OCI-LY7 (cell line): ENCODE data around the gene FAM174A. TPM values are rescaled to one million over a fixed set of nuclear protein-coding genes. Genes with fewer than 3 reads are reported as not detected.

Experiments used
- BruUV-seq: library from RNA; stranded (reverse); fragments of 400-500 nt; replicated peaks from 2 replicates; lab custom pipeline; 2021; lab: Mats Ljungman, UMichigan
- CTCF ChIA-PET: fragments of 300-600 bp; sonication (Branson Sonifier 250); formaldehyde crosslinking; loops from one replicate; lab custom pipeline; 2022; ENCODE audit warnings: antibody characterized with exemption; ENCODE audit not compliant: unreplicated experiment; lab: Charles Lee
- POLR2A ChIA-PET: fragments of 300-600 bp; sonication (Branson Sonifier 250); formaldehyde crosslinking; loops from one replicate; lab custom pipeline; 2022; ENCODE audit warnings: antibody characterized with exemption; lab: Charles Lee
- DNase-seq: peaks from one replicate; pipeline ENCODE4 v3.0.0-alpha.2; 2015; ENCODE audit warnings: low spot score
- H2AFZ ChIP-seq: fragments of 200-600 bp; sonication (generic), shearing (Covaris generic); 2 replicates; pipeline ENCODE4 v1.6.1; 2014; ENCODE audit warnings: mild to moderate bottlenecking, antibody characterized with exemption, low read length, moderate library complexity
- H3K27ac ChIP-seq: fragments of 200-600 bp; sonication (generic); 2 replicates; pipeline ENCODE4 v1.5.1; 2014; ENCODE audit warnings: mixed run types, low read depth, mild to moderate bottlenecking, moderate library complexity, low read length, inconsistent platforms; ENCODE audit not compliant: poor library complexity, severe bottlenecking
- H3K36me3 ChIP-seq: fragments of 200-600 bp; sonication (generic); 2 replicates; pipeline ENCODE4 v1.6.1; 2014; ENCODE audit warnings: mild to moderate bottlenecking, antibody characterized with exemption, low read length, moderate library complexity, mixed read lengths; ENCODE audit not compliant: insufficient read depth
- H3K4me1 ChIP-seq: fragments of 200-600 bp; sonication (generic); 2 replicates; pipeline ENCODE4 v1.5.1; 2014; ENCODE audit warnings: mild to moderate bottlenecking, low read length; ENCODE audit not compliant: insufficient read depth, poor library complexity, severe bottlenecking
- H3K4me2 ChIP-seq: fragments of 200-600 bp; sonication (generic); 2 replicates; pipeline ENCODE4 v1.6.1; 2014; ENCODE audit warnings: mild to moderate bottlenecking, low read length
- H3K4me3 ChIP-seq: fragments of 200-600 bp; sonication (generic); 2 replicates; pipeline ENCODE4 v1.5.1; 2014; ENCODE audit warnings: mild to moderate bottlenecking, low read depth, low read length; ENCODE audit not compliant: poor library complexity, severe bottlenecking
- H3K79me2 ChIP-seq: fragments of 200-600 bp; sonication (generic); 2 replicates; pipeline ENCODE4 v1.6.1; 2016; ENCODE audit warnings: low read depth, mild to moderate bottlenecking, low read length, moderate library complexity, mixed read lengths; ENCODE audit not compliant: insufficient read depth
- H3K9me2 ChIP-seq: fragments of 200-600 bp; sonication (generic); 2 replicates; pipeline ENCODE4 v1.6.1; 2016; ENCODE audit warnings: mild to moderate bottlenecking, low read length, mixed read lengths; ENCODE audit not compliant: insufficient read depth
- H3K9me3 ChIP-seq: fragments of 200-600 bp; sonication (generic); 2 replicates; pipeline ENCODE4 v1.6.1; 2014; ENCODE audit warnings: mild to moderate bottlenecking, mixed run types, low read length, mixed read lengths
- H4K20me1 ChIP-seq: fragments of 200-600 bp; sonication (generic); 2 replicates; pipeline ENCODE4 v1.6.1; 2014; ENCODE audit warnings: mild to moderate bottlenecking, antibody characterized with exemption, low read length, moderate library complexity, mixed read lengths; ENCODE audit not compliant: insufficient read depth
- EZH2phosphoT487 ChIP-seq: fragments of 200-600 bp; sonication (generic); IDR thresholded peaks from 2 replicates; pipeline ENCODE4 v1.6.1; 2018; ENCODE audit warnings: low read depth, borderline replicate concordance, mild to moderate bottlenecking, mixed run types, antibody characterized with exemption, low read length, moderate library complexity, mixed read lengths
- intact Hi-C: fragments of 100-400 bp; cut with micrococcal nuclease; formaldehyde crosslinking; loops from one replicate; pipeline ENCODE4 v1.10.0; 2022; ENCODE audit not compliant: unreplicated experiment
- total RNA-seq, 2 experiments: library from RNA; depleted of rRNA in 1 of 2; stranded (reverse); fragments of >200 nt in 1 of 2; shearing (Covaris generic) in 1 of 2; gene quantifications; 2 replicates each; pipeline ENCODE4 v1.2.3, GENCODE V29; 2014 to 2022
- TF ChIP-seq, protein P1 (sequence below): fragments of 200-600 bp; sonication (generic); conservative IDR thresholded peaks from 2 replicates; pipeline ENCODE4 v1.5.1; 2014; ENCODE audit warnings: mild to moderate bottlenecking, antibody characterized with exemption, low read length, moderate library complexity, mixed read lengths

The FAM174A gene
- total RNA-seq, 2 experiments from 2014 or later: 1.2 to 6.3 TPM

DNA sequence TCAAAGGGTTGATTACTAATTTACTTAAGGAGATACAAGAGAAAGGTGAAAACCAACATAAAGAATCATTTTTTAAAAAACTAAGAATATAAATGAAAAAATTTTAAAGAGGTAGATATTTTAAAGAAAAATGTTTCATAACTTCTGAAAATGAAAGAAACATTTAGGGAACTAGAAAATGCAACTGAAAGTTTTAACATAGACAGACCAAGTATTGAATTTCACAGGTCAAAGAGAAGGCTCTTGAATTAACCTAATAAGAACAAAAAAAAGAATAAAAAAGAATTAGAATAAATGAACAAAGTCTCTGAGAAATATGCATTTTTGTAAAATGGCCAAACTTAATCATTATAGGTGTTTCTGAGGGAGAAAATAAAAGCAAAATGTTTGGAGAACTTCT, 16.1 kb upstream of the FAM174A start:
- Histone ChIP-seq H3K4me1 (no peaks in the 10 kb centered on the region), H3K36me3 (no peaks in the 10 kb centered on the region), H2AFZ (no peak overlapping the region), H3K4me2 (no peak overlapping the region), H3K4me3 (no peak overlapping the region), H3K9me2 (no peaks in the 10 kb centered on the region), H3K9me3 (no peaks in the 10 kb centered on the region), H3K79me2 (no peaks in the 10 kb centered on the region), H3K27ac (no peak overlapping the region), H4K20me1 (no peaks in the 10 kb centered on the region)
- CTCF ChIA-PET: no interaction called here
- POLR2A ChIA-PET: no interaction called here
- no peak for TF ChIP-seq EZH2phosphoT487
- TF ChIP-seq, protein P1, sequence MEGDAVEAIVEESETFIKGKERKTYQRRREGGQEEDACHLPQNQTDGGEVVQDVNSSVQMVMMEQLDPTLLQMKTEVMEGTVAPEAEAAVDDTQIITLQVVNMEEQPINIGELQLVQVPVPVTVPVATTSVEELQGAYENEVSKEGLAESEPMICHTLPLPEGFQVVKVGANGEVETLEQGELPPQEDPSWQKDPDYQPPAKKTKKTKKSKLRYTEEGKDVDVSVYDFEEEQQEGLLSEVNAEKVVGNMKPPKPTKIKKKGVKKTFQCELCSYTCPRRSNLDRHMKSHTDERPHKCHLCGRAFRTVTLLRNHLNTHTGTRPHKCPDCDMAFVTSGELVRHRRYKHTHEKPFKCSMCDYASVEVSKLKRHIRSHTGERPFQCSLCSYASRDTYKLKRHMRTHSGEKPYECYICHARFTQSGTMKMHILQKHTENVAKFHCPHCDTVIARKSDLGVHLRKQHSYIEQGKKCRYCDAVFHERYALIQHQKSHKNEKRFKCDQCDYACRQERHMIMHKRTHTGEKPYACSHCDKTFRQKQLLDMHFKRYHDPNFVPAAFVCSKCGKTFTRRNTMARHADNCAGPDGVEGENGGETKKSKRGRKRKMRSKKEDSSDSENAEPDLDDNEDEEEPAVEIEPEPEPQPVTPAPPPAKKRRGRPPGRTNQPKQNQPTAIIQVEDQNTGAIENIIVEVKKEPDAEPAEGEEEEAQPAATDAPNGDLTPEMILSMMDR: no peak
- intact Hi-C loops: no loop called here
- BruUV-seq: no TSS peak
- DNase-seq: no peak

DNA sequence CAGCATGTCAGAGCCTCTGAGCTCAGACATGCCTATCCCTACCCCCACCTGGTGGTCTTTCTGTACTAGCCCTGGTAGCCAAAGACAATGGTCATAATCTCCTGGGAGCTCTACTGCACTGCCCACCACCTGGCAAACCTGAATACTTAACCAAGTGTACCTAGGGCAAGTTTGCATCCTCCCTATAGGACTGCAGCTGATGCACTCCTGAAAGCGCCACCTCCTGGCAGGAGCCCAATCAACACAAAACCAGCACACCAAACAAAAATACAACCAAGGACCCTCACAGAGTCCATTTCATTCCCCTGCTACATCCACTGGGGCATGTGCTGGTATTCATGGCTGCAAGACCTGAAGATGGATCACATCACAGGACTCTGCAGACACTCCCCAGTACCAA, 14.8 kb upstream of the FAM174A start:
- DNase-seq: no peak
- CTCF ChIA-PET: no interaction called here
- BruUV-seq: no TSS peak

DNA sequence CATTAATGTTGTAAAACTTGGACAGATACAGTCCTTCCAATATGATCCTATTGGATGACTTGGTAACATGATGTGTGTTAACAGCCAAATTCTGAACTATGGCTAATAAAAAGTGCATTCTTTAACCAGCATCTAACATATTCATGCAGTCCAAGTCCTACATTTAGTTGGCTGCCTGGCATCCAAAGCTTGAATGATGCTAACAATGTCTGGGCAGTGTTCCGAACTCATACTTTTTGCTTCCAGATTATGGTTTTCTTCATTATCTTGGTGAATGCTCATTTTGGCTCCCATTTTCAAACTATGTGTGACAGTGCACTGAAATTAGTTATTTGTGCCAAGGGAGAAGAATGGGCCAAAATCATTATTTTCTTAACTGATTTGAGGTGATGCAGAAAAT, 2.8 kb downstream of the FAM174A start:
- TF ChIP-seq, protein P1: no peak
- no peak for TF ChIP-seq EZH2phosphoT487
- intact Hi-C loops: no loop called here
- Histone ChIP-seq H2AFZ (no peak overlapping the region), H3K79me2 (no peaks in the 10 kb centered on the region), H3K4me3 (no peak overlapping the region), H4K20me1 (no peaks in the 10 kb centered on the region), H3K4me1 (no peaks in the 10 kb centered on the region), H3K36me3 (no peaks in the 10 kb centered on the region), H3K9me3 (no peaks in the 10 kb centered on the region), H3K9me2 (0 out of 2 replicates have a peak, but pooled peaks cover 7% of the 10 kb centered on the region), H3K27ac (no peak overlapping the region), H3K4me2 (no peak overlapping the region)
- POLR2A ChIA-PET: no interaction called here
- no peak for DNase-seq
- CTCF ChIA-PET: no interaction called here
- BruUV-seq: no TSS peak

More for the DNA sequence above, 14.8 kb upstream of the FAM174A start:
- Histone ChIP-seq H3K4me3 (no peak overlapping the region), H3K9me2 (no peaks in the 10 kb centered on the region), H3K79me2 (no peaks in the 10 kb centered on the region), H3K27ac (no peak overlapping the region), H2AFZ (no peak overlapping the region), H3K9me3 (no peaks in the 10 kb centered on the region), H3K36me3 (no peaks in the 10 kb centered on the region), H4K20me1 (no peaks in the 10 kb centered on the region), H3K4me2 (no peak overlapping the region), H3K4me1 (no peaks in the 10 kb centered on the region)
- POLR2A ChIA-PET: interaction anchor here (0.7 to 1.6 kb wide), 2 partner anchors 8 to 334 kb away, joined by 4 to 5 read pairs; no protein-coding TSS in a partner anchor
- intact Hi-C loops: no loop called here
- TF ChIP-seq, protein P1: peak; percentile 64
- no peak for TF ChIP-seq EZH2phosphoT487
